Measurements from ENCODE around the gene FN3KRP.

The FN3KRP gene

DNA sequence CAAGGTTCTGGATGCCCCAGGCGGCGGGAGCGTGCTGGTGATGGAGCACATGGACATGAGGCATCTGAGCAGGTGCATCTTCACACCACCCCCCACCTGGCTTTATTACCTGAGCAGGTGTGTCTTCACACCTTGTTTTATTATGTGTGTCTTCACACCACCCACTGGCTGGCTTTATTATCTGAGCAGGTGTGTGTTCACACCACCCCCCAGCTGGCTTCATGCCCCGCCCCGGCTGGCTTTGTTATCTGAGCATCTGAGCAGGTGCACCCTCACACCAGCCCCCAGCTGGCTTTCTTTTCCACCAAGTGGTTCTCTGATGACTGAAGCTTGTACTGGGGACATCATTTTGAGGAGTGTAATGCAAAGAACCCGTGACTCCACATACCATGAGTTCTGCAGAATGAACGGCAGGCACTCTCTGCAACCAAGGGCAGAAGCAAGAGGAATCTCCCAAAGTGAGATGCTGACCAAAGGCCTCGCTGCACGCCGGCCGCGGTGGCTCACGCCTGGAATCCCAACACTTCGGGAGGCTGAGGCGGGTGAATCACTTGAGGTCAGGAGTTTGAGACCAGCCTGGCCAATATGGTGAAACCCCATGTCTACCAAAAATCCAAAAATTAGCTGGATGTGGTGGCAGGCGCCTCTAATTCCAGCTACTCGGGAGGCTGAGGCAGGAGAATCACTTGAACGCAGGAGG is 2.6 kb downstream of the FN3KRP start:
- no peak for DNase-seq (ENCODE audit: low spot score)
- in situ Hi-C loops (cut with MboI; ENCODE audit: low pct_unique_long_range_greater_than_20kb, low sequenced_read_pairs, unreplicated experiment): no loop called here
- TF ChIP-seq, protein P1, sequence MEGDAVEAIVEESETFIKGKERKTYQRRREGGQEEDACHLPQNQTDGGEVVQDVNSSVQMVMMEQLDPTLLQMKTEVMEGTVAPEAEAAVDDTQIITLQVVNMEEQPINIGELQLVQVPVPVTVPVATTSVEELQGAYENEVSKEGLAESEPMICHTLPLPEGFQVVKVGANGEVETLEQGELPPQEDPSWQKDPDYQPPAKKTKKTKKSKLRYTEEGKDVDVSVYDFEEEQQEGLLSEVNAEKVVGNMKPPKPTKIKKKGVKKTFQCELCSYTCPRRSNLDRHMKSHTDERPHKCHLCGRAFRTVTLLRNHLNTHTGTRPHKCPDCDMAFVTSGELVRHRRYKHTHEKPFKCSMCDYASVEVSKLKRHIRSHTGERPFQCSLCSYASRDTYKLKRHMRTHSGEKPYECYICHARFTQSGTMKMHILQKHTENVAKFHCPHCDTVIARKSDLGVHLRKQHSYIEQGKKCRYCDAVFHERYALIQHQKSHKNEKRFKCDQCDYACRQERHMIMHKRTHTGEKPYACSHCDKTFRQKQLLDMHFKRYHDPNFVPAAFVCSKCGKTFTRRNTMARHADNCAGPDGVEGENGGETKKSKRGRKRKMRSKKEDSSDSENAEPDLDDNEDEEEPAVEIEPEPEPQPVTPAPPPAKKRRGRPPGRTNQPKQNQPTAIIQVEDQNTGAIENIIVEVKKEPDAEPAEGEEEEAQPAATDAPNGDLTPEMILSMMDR (IDR thresholded peaks at IDR 0.05; ENCODE audit: extremely low read depth, insufficient read depth, missing control alignments): no peak

DNA sequence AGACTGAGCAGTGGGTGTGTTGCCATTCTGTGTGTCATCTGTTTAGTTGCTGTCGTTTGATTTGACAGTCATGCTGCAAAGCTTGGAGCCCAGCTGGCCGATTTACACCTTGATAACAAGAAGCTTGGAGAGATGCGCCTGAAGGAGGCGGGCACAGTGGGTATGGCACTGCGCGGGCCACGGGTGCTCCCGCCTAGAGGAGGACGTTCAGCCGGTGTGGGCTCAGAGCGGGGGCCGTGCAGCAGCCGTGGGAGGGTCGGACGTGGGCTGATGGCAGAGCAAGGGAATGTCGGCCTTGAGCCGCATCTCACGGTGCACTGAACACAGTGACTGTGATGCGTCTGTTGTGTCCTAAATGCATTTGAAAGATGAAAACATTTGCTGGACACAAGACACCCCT is 3.7 kb downstream of the FN3KRP start:
- in situ Hi-C loops (cut with MboI; ENCODE audit: low pct_unique_long_range_greater_than_20kb, low sequenced_read_pairs, unreplicated experiment): no loop called here
- DNase-seq (ENCODE audit: low spot score): no peak
- TF ChIP-seq, protein P1 (IDR thresholded peaks at IDR 0.05; ENCODE audit: extremely low read depth, insufficient read depth, missing control alignments): no peak

DNA sequence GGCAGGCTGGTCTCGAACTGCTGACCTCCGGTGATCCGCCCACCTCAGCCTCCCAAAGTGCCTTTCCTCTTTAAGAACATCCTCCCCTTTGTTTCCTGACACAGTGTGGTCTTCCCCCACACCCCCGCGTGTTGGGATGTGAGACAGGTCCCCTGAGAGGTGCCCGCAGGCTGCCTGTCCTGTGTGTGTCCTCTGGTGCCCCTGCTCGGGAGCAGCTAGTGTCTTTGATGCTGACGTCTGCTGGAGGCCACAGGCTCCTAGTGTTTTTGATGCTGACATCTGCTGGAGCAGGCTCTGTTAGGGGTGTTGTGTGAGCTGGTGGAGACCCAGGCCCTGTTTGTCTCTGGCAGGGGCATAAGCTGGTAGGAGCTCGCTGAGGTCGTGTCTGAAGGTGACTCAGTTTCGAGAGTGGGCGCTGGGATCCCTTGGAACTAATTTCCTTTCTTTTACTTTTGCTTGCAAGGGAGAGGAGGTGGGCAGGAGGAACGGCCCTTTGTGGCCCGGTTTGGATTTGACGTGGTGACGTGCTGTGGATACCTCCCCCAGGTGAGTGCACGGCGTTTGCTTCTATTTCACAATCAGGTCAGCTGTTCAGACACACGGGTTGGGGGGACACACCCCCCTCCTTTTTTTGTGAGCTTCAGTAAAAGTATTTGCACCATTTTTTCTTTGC is 6.0 kb downstream of the FN3KRP start:
- in situ Hi-C loops (cut with MboI; ENCODE audit: low pct_unique_long_range_greater_than_20kb, low sequenced_read_pairs, unreplicated experiment): no loop called here
- no peak for DNase-seq (ENCODE audit: low spot score)
- TF ChIP-seq, protein P1 (IDR thresholded peaks at IDR 0.05; ENCODE audit: extremely low read depth, insufficient read depth, missing control alignments): no peak

DNA sequence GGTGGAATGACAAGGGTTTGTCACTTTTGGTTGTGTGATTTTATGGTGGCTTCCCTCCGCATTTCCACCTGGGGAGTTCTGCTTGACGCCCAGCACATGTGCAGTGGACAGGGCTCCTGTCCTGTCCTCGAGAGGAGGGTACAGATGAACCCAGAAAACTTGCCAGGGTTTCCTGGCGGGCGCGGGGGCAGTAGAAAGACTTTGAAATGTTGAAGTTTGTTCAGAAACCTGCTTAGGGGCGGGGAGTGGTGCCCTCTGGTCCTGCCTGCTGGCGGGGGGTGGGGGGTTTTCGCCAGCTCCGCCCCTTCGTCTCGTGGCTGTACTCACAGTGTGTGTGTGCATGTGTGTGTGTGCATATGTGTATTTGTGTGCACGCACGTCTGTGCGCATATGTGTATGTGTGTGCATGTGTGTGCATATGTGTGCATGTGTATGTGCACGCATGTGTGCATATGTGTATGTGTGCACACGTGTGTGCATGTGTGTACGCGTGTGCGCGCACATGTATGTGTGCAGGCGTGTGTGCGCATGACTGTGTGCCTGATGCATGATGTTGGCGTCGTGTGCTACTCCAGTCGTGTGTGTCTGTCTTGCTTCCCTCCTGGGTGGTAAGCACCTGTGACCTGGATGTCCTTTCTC is 6.8 kb downstream of the FN3KRP start:
- DNase-seq (ENCODE audit: low spot score): no peak
- TF ChIP-seq, protein P1 (IDR thresholded peaks at IDR 0.05; ENCODE audit: extremely low read depth, insufficient read depth, missing control alignments): no peak
- in situ Hi-C loops (cut with MboI; ENCODE audit: low pct_unique_long_range_greater_than_20kb, low sequenced_read_pairs, unreplicated experiment): no loop called here

DNA sequence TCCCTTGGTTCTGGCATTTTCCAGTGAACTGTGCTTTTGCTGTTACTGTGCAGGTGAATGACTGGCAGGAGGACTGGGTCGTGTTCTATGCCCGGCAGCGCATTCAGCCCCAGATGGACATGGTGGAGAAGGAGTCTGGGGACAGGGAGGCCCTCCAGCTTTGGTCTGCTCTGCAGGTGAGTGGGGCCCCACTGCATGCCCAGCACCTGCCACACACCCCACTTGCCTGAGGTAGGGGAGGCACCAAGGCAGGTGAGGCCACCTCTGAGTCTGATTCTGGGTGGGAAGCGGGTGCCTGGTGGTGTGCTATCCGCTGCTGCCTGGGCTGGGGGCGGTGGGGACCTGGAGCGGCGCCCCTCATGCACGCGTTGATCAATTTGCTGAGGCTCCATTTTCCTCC is 9.9 kb downstream of the FN3KRP start:
- TF ChIP-seq, protein P1 (IDR thresholded peaks at IDR 0.05; ENCODE audit: extremely low read depth, insufficient read depth, missing control alignments): no peak
- DNase-seq (ENCODE audit: low spot score): no peak
- in situ Hi-C loops (cut with MboI; ENCODE audit: low pct_unique_long_range_greater_than_20kb, low sequenced_read_pairs, unreplicated experiment): no loop called here

DNA sequence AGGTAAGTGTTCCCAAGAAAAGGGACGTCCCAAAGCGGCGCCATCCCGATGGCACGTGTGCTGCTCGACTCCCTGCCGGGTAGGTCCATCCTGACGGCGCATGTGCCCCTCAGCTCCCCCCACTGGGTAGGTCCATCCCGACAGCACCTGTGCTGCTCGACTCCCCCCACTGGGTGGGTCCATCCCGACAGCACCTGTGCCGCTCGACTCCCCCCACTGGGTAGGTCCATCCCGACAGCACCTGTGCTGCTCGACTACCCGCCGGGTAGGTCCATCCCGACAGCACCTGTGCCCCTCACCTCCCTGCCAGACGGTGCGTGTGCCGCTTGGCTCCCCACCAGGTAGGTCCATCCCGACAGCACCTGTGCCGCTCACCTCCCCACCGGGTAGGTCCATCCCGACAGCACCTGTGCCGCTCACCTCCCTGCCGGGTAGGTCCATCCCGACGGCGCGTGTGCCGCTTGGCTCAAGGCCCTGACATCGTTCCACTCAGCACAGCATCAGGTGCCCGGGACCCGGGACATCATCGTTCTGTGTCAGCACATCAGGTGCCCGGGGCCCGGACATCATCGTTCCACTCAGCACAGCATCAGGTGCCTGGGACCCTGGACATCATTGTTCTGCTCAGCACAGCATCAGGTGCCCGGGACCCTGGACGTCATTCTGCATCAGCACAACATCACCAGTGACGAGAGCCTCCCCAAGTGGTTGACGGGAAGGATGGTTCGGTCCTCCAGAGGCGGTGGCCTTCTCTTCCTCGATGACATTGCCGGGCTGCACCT is 13.2 kb downstream of the FN3KRP start:
- TF ChIP-seq, protein P1 (IDR thresholded peaks at IDR 0.05; ENCODE audit: extremely low read depth, insufficient read depth, missing control alignments): no peak
- in situ Hi-C loops (cut with MboI; ENCODE audit: low pct_unique_long_range_greater_than_20kb, low sequenced_read_pairs, unreplicated experiment): no loop called here
- no peak for DNase-seq (ENCODE audit: low spot score)
